Effector CD4-positive, alpha-beta T cell (primary cell): ENCODE measurements around the gene BAX.

ENCODE experiments used
- DNase-seq: peaks from one replicate; pipeline ENCODE4 v3.0.0-alpha.2; 2020

The BAX gene

GRCh38 chr19:48963371-48964204 lies 8.9 kb downstream of the BAX start:
- peak; percentile 33 for DNase-seq

- DNase-seq: no peak
Observed at GRCh38 chr19:48964205-48965039, 9.7 kb downstream of the BAX start.

DNA sequence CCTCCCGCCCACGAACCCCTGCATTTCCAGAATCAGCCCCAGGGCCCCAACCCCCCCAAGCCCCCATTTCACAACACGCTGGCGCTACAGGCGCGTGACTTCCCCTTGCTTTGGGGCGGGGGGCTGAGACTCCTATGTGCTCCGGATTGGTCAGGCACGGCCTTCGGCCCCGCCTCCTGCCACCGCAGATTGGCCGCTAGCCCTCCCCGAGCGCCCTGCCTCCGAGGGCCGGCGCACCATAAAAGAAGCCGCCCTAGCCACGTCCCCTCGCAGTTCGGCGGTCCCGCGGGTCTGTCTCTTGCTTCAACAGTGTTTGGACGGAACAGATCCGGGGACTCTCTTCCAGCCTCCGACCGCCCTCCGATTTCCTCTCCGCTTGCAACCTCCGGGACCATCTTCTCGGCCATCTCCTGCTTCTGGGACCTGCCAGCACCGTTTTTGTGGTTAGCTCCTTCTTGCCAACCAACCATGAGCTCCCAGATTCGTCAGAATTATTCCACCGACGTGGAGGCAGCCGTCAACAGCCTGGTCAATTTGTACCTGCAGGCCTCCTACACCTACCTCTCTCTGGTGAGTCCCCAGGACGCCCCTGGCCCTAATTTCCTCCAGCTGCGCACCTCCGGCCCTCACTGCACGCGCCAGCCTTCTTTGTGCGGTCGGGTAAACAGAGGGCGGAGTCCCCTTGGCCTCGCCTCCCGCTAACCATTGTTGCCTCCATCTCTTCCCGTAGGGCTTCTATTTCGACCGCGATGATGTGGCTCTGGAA lies 10.5 kb downstream of the BAX start, which contains the start of gene FTL:
TSS of gene FTL (plus strand) at position 270 of the 766 bp plus-strand sequence. CDS start at position 469, 199 bp downstream.
- DNase-seq: peak; percentile 78

DNA sequence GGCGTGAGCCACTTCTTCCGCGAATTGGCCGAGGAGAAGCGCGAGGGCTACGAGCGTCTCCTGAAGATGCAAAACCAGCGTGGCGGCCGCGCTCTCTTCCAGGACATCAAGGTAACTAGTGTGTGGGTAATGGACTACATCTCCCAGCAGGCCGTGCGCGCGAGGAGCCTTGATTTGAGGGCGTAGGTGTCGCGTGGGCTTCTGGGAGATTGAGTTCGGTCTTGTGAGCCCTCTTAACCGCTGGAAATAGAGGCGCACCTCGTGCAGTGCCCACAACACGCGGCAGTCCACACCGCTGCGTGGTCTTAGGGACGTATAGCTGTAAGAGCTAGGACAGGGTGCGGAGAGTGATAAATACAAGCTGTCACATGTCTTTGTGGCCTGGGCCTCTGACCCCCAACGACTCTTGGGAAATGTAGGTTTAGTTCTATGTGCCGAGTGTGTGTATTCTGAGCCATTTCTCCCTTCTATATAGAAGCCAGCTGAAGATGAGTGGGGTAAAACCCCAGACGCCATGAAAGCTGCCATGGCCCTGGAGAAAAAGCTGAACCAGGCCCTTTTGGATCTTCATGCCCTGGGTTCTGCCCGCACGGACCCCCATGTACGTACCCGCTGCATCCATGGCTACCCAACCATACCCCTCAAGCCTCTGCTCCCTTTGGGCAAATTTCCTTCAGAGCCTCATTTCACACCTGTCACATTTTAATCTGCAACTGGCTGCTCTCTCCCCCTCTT lies 11.3 kb downstream of the BAX start:
- peak; percentile 89 for DNase-seq

DNA sequence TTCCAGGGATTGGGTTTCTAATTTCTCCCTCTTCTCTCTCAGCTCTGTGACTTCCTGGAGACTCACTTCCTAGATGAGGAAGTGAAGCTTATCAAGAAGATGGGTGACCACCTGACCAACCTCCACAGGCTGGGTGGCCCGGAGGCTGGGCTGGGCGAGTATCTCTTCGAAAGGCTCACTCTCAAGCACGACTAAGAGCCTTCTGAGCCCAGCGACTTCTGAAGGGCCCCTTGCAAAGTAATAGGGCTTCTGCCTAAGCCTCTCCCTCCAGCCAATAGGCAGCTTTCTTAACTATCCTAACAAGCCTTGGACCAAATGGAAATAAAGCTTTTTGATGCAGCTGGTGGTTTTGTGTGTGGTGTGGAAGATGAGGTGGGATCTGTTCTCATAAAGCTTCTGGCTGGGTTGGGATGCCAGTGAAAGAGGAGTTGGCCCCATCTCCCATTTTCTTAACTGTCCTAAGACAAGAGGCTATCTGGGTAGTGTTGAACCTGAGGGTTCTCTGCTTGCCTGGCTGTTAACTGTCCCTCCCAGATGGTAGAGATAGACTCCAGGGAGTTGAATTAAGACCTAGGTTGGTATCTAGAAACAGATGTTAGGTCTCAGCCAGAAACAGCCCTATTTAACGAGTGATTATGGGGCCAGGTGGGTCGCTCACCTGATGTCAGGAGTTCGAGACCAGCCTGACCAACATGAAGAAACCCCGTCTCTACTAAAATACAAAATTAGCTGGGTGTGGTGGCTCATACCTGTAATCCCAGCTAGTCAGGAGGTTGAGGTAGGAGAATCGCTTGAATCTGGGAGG lies 12.1 kb downstream of the BAX start:
- no peak for DNase-seq

DNA sequence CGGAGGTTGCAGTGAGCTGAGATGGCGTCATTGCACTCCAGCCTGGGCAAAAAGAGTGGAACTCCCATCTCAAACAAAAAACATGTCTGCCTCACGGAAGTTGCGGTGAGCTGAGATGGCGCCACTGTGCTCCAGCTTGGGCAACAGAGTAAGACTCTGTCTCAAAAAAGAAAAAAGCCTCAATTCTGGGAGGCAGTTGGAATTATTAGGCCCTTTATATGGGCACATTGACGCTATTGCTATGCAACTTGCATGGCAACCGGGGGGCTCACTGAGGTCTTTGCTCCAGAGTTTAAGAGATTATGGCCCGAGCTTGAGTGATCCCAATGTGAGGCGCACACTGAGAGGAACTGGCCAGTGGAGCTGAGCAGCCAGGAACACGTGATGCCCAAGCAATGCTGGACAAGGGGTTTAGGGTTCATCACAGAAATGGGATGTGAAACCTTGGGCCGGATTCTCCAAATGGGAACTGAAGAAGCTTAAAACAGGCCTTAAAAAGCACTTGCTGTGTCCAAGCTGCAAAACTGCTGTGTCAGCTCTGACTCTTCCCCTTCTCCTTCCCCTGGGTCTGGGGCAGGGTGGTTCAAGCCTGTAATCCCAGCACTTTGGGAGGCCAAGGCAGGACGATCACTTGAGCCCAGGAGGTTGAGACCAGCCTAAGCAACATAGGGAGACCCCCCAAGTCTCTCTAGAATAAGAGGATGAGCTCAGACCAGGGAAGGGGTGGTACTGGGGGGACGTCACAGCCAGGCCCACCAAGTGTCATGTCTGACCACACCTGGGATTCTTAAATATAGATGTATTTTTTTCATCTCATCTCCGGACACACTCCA lies 12.9 kb downstream of the BAX start:
- DNase-seq: no peak

DNA sequence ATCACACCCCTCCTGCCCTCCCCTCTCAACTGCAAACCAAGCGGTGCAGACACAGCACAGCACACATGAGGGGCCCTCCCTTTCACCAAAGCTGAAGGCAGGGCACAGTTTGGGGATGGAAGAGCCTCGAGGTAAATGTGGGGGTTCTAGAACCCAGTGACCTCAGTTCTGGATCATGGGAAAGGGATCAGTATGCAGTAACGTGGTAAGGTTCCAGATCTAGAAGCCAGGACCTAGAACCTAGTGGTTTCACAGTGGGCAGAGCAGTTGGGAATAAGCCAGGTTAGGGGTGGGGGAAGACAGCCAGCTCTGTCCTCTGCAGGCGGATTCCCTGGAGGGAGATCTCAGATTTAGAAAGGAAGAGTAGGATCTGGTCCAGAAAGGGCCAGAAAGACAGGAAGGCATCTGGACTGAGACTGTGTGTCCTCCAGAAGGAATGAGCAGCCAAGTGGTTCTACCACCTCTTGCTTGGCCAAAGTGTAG lies 13.5 kb downstream of the BAX start:
- DNase-seq: no peak

DNA sequence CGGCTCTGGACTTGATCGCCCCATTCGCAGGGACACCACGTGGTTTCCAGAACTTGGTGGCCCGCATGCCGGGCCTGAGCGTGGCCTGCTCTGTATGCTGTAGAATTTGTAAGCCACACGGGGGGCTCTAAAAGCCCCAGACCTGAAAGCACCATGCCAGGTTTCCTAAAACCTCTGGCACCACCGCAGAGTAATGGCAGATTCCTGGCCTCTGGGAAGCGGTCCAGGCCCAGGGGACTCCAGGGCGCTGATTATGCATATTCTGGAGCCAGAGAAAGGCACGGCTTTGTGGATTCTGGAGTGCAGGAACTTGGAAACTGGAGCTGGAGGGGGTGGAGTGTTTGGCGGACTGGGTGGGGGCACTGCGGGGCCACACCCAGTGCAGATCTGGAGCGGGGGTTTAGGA lies 14.1 kb downstream of the BAX start:
- no peak for DNase-seq

- DNase-seq: no peak
Observed at GRCh38 chr19:48969276-48970138, 14.8 kb downstream of the BAX start.

GRCh38 chr19:48970139-48970766 lies 15.6 kb downstream of the BAX start:
- no peak for DNase-seq

DNA sequence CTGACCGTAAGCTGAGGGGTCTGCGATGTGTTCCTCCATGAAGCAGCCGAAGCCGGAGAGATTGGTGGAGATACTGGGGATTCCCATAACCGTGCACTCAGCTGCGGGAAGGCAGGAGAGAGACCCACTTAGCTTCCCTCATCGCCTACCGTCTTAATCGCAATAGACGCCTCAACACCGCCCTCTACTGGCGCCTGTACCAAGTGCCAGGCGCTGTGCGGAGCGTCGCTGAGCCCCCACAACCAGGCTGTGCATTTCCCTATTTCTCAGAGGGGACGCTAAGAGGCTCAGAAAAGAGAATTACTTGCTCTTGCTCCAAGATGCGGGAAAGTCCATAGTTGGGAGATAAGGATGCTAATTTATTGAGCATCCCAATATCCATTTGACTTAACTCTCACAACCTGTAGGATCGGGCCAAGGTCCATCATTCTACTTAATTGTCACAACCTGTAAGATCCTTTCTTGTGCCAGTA lies 16.3 kb downstream of the BAX start:
- peak; percentile 78 for DNase-seq

- no peak for DNase-seq
Observed at GRCh38 chr19:48975947-48976847, 21.5 kb downstream of the BAX start.

- no peak for DNase-seq
Observed at GRCh38 chr19:48977061-48977460, 22.4 kb downstream of the BAX start.

DNA sequence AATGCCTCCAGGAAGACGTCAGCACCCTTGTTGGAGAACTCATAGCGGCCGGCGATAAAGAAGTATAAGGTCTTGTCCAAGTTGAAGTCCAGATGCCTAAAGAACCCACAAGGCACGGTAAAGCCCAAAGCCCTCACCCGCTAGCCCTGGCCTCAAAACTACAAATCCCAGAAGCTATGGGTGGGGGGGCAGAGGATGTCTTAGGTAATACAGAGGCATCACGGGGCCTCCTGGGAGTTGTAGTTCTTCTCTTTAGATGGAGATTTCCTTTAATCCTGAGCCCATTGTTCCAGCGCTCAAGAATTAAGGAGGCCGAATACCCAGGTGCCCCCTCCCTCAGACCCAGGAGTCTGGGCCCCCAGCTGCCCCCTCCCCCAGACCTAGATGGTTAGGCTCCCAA lies 27.6 kb downstream of the BAX start:
- no peak for DNase-seq

DNA sequence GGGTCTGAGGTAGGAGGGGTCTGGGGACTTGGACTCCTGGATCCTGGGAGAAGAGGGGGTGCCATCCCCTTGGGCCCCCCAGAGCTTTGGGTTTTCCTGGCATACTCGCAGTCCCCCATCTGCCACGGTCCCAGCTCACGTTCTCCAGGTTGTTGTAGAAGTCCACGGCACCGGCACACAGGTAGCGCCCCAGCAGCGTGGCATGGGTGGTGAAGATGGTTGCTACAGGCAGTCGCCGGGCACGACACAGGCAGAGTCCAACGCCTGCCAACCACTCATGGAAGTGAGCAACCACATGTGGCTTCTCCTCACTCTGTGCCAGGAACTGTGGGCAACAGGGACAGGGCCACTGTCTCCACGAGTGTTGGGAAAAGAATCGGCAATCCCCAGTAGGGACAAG lies 31.0 kb downstream of the BAX start:
- DNase-seq: no peak

DNA sequence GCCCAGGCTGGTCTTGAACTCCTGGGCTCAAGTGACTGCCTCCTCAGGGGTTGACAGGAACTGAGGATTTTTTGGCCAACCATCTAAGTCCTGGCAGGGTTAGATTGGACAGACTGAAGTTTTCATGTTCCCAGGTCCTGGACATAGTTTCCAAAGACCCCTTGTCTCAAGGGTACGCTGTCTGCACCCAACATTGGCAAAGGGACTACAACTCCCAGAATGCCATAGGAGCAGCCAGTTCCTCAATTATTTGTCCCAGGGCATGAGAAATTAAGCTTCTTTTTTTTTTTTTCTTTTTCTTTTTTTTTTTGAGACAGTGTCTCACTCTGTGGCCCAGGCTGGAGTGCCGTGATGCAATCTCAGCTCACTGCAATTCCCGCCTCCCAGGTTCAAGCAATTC lies 31.5 kb downstream of the BAX start:
- no peak for DNase-seq

- no peak for DNase-seq
Observed at GRCh38 chr19:48987323-48987722, 32.6 kb downstream of the BAX start.

DNA sequence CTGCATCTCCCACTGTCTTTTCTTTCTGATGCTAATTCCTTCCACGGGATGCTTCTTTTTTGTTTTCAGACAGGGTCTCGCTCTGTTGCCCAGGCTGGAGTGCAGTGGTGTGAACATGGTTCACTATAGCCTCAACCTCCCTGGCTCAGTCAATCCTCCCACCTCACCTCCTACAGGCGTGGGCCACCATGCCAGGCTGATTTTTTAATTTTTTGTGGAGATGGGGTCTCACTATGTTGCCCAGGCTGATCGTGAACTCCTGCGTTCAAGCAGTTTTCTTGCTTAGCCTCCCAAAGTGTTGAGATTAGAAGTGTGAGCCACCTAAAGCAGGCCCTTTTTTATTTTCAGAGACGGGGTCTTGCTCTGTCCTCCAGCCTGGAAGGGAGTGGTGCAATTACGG lies 33.6 kb downstream of the BAX start:
- no peak for DNase-seq
